Measurements from ENCODE around the gene MMP20.

Gene MMP20

DNA sequence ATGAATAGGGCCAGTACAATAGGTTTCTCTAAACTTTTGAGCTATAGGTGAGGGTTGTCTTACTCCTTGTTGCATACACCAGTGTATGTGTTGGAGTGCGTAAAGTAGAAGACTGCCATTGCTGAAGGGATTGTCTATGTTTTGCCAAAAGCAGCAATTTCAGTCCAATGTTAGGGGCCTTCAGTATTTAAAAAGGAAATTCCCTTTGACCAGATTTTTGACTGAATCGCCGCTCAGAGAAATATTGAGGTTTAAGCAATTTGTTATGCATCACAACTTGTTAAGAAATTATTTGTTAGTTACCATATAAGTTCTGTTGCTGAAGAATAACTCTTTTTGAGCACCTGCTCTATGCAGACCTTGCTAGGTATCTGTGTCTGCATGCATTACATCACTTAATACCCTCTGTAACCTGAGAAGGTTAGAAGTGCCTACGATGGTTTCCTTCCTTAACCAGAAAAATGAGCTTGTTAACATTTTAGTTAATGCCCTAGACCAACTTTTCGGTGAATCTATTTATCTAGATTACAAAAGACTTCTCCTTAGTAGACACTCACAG is 33.9 kb downstream of the MMP20 start (continued):
- TF ChIP-seq, protein P1, sequence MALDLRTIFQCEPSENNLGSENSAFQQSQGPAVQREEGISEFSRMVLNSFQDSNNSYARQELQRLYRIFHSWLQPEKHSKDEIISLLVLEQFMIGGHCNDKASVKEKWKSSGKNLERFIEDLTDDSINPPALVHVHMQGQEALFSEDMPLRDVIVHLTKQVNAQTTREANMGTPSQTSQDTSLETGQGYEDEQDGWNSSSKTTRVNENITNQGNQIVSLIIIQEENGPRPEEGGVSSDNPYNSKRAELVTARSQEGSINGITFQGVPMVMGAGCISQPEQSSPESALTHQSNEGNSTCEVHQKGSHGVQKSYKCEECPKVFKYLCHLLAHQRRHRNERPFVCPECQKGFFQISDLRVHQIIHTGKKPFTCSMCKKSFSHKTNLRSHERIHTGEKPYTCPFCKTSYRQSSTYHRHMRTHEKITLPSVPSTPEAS (tag by site-specific recombination; IDR thresholded peaks at IDR 0.05), result no peak
- TF ChIP-seq ZNF248 (tag by site-specific recombination; IDR thresholded peaks at IDR 0.05) (no peak), ZNF707 (tag by site-specific recombination; IDR thresholded peaks at IDR 0.05) (no peak), ZBTB7A (tag by site-specific recombination; IDR thresholded peaks at IDR 0.05; ENCODE audit: low read depth) (no peak), ZNF324 (tag by site-specific recombination; IDR thresholded peaks at IDR 0.05) (no peak)

DNA sequence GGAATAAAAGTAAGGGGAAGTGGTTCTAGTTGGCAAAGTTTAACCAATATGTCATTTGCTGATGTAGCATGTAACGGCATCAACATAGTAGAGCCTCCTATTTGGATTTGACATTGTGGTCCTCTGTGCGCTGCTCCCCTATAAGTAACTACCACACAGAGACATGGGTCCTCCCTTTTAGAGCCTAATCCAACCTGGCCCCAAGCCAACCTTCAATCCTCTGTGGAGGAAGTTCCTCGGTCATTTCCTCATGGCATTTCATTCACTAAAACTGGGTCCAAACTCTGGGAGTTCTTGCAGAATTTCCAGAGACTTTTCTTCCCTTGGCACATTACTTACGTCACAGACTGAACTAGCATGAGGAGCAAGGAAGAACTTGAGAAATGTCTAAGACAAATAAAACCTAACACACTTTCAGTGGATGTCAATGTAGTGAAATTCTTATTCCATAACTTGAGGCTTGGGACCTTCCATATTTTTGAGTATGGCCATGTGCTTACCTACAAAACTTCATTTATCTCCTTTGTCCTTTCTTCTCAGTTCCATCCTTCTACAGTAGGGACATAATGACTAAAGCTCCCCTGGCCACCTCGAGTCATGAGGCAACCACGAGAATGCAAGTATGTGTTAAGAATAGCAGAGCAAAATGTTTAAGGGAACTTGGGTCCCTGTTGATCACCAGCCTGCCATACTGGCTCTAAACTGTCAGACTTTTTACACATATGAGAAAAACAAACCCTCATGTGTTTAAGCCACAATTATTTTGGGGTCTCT is 34.7 kb downstream of the MMP20 start:
- Histone ChIP-seq H3K36me3 (ENCODE audit: control insufficient read depth in 2 of 2, insufficient read depth in 1 of 2, low read length in 2 of 2) (no peaks in the 10 kb centered on the region), H3K27ac (ENCODE audit: extremely low read depth, low read depth, low read length) (no peak overlapping the region), H3K4me3 (ENCODE audit: low read depth, low read length) (no peak overlapping the region), H3K9me3 (ENCODE audit: control insufficient read depth, insufficient read depth, low read depth, low read length) (no peaks in the 10 kb centered on the region), H3K4me1 (ENCODE audit: control insufficient read depth, insufficient read depth, low read length) (no peaks in the 10 kb centered on the region)
- CTCF ChIA-PET, result interaction anchor here (2.6 kb wide), 1 partner anchor 23 kb away, joined by 9 read pairs; no protein-coding TSS in a partner anchor
- no peak for TF ChIP-seq ZNF624 (tag by site-specific recombination; IDR thresholded peaks at IDR 0.05)
- TF ChIP-seq ZNF114 (tag by site-specific recombination; IDR thresholded peaks at IDR 0.05), result no peak
- no peak for TF ChIP-seq ZFP69B (tag by site-specific recombination; IDR thresholded peaks at IDR 0.05)
- TF ChIP-seq, protein P2, sequence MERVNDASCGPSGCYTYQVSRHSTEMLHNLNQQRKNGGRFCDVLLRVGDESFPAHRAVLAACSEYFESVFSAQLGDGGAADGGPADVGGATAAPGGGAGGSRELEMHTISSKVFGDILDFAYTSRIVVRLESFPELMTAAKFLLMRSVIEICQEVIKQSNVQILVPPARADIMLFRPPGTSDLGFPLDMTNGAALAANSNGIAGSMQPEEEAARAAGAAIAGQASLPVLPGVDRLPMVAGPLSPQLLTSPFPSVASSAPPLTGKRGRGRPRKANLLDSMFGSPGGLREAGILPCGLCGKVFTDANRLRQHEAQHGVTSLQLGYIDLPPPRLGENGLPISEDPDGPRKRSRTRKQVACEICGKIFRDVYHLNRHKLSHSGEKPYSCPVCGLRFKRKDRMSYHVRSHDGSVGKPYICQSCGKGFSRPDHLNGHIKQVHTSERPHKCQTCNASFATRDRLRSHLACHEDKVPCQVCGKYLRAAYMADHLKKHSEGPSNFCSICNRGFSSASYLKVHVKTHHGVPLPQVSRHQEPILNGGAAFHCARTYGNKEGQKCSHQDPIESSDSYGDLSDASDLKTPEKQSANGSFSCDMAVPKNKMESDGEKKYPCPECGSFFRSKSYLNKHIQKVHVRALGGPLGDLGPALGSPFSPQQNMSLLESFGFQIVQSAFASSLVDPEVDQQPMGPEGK (tag by site-specific recombination; IDR thresholded peaks at IDR 0.05), result no peak
- POLR2A ChIA-PET, result no interaction called here

DNA sequence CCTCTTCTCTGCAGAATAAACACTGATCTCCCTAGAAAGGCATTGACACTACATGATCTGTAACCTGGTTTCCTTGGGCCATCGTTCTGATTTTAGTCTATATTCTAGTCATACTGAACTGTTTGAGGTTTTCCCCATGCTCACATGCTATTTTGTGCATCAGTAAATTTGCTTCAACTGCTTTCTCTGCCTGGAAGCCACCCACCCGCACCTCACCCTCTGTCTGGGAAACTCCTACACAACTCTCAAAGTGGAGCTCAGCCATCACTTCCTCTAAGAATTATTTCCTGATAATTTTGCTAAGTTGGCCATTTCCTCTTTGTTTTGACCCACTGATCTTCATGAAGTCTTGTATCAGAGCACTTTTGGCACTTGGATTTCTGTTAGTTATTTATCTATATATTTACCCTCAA is 36.1 kb downstream of the MMP20 start:
- TF ChIP-seq ZBTB8A (tag by site-specific recombination; IDR thresholded peaks at IDR 0.05) (no peak), ZNF433 (tag by site-specific recombination; IDR thresholded peaks at IDR 0.05; ENCODE audit: low read depth) (no peak), IKZF3 (tag by site-specific recombination; IDR thresholded peaks at IDR 0.05) (no peak), KLF9 (tag by site-specific recombination; IDR thresholded peaks at IDR 0.05; ENCODE audit: low read depth) (no peak), ZBTB48 (tag by site-specific recombination; IDR thresholded peaks at IDR 0.05) (no peak), ZNF747 (tag by site-specific recombination; IDR thresholded peaks at IDR 0.05) (no peak), ZNF157 (tag by site-specific recombination; IDR thresholded peaks at IDR 0.05) (no peak), ZNF626 (tag by site-specific recombination; IDR thresholded peaks at IDR 0.05) (no peak), ZNF501 (tag by site-specific recombination; IDR thresholded peaks at IDR 0.05) (no peak), TRIM28 (IDR thresholded peaks at IDR 0.05; ENCODE audit: borderline replicate concordance, low read length) (no peak), ZNF623 (tag by site-specific recombination; IDR thresholded peaks at IDR 0.05) (no peak), ZNF561 (tag by site-specific recombination; IDR thresholded peaks at IDR 0.05; ENCODE audit: borderline replicate concordance) (no peak)
- TF ChIP-seq, protein P3, sequence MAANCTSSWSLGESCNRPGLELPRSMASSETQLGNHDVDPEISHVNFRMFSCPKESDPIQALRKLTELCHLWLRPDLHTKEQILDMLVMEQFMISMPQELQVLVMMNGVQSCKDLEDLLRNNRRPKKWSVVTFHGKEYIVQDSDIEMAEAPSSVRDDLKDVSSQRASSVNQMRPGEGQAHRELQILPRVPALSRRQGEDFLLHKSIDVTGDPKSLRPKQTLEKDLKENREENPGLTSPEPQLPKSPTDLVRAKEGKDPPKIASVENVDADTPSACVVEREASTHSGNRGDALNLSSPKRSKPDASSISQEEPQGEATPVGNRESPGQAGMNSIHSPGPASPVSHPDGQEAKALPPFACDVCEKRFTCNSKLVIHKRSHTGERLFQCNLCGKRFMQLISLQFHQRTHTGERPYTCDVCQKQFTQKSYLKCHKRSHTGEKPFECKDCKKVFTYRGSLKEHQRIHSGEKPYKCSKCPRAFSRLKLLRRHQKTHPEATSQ (tag by site-specific recombination; IDR thresholded peaks at IDR 0.05), result no peak
- TF ChIP-seq, protein P4, sequence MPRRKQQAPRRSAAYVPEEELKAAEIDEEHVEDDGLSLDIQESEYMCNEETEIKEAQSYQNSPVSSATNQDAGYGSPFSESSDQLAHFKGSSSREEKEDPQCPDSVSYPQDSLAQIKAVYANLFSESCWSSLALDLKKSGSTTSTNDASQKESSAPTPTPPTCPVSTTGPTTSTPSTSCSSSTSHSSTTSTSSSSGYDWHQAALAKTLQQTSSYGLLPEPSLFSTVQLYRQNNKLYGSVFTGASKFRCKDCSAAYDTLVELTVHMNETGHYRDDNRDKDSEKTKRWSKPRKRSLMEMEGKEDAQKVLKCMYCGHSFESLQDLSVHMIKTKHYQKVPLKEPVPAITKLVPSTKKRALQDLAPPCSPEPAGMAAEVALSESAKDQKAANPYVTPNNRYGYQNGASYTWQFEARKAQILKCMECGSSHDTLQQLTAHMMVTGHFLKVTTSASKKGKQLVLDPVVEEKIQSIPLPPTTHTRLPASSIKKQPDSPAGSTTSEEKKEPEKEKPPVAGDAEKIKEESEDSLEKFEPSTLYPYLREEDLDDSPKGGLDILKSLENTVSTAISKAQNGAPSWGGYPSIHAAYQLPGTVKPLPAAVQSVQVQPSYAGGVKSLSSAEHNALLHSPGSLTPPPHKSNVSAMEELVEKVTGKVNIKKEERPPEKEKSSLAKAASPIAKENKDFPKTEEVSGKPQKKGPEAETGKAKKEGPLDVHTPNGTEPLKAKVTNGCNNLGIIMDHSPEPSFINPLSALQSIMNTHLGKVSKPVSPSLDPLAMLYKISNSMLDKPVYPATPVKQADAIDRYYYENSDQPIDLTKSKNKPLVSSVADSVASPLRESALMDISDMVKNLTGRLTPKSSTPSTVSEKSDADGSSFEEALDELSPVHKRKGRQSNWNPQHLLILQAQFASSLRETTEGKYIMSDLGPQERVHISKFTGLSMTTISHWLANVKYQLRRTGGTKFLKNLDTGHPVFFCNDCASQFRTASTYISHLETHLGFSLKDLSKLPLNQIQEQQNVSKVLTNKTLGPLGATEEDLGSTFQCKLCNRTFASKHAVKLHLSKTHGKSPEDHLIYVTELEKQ (tag by site-specific recombination; IDR thresholded peaks at IDR 0.05; ENCODE audit: borderline replicate concordance), result no peak
- TF ChIP-seq, protein P5, sequence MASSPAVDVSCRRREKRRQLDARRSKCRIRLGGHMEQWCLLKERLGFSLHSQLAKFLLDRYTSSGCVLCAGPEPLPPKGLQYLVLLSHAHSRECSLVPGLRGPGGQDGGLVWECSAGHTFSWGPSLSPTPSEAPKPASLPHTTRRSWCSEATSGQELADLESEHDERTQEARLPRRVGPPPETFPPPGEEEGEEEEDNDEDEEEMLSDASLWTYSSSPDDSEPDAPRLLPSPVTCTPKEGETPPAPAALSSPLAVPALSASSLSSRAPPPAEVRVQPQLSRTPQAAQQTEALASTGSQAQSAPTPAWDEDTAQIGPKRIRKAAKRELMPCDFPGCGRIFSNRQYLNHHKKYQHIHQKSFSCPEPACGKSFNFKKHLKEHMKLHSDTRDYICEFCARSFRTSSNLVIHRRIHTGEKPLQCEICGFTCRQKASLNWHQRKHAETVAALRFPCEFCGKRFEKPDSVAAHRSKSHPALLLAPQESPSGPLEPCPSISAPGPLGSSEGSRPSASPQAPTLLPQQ (tag by site-specific recombination; IDR thresholded peaks at IDR 0.05), result no peak
- no peak overlapping the region for H3K4me3 ChIP-seq (ENCODE audit: low read depth, low read length)
- ChIA-PET POLR2A (no interaction called here), CTCF (interaction anchor here (0.6 kb wide), 1 partner anchor 15 kb away, joined by 3 read pairs; no protein-coding TSS in a partner anchor)
- no peak overlapping the region for H3K27ac ChIP-seq (ENCODE audit: extremely low read depth, low read depth, low read length)
- H3K9me3 ChIP-seq (ENCODE audit: control insufficient read depth, insufficient read depth, low read depth, low read length), result no peaks in the 10 kb centered on the region
- H3K36me3 ChIP-seq (ENCODE audit: control insufficient read depth in 2 of 2, insufficient read depth in 1 of 2, low read length in 2 of 2), result no peaks in the 10 kb centered on the region
- H3K4me1 ChIP-seq (ENCODE audit: control insufficient read depth, insufficient read depth, low read length), result no peaks in the 10 kb centered on the region

Measured in HEK293 (cell line).